IPS-NIHi7 (cell line): Measurements from ENCODE around the gene TRDMT1.

Source experiments
- DNase-seq: peaks from one replicate; pipeline ENCODE4 v3.0.0; 2012; ENCODE audit warnings: mixed read lengths; ENCODE audit errors: extremely low spot score

The TRDMT1 gene

DNA sequence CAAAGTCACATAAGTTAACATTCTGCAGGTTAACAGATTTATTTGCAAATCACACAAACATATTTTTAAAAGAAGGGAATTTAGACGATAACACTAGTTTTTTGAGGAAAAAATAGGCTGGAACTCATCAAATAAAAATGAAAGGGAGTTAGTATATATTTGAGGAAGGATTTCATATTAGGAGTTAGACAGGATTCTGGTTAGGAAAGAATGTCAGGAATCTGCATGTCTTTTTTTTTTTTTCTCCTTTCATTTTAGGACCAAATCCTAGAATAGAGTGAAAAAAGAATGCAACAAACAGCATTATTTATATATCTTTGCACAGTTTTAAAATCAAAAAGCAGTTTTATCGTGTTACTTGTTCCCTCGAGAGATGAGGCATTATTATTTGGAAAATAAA, 8.9 kb upstream of the TRDMT1 start:
- no peak for DNase-seq

DNA sequence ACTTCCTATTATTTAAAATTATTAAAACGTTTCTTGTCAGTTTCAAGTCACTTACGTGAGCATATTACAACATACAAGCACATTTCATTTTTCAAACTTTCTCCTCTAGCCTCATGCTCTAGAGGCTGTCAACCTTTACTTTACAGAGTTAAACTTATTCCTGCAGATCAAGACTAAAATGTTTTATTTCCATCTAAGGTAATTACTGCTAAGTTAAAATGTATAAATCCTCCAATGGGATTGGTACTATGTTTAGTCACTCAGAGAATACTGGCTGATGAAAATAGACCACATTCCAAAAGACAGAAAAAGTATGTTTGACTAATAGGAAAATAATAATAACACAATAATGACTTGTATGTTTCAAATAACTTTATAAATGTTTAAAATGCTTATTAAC, 8.4 kb upstream of the TRDMT1 start:
- no peak for DNase-seq

DNA sequence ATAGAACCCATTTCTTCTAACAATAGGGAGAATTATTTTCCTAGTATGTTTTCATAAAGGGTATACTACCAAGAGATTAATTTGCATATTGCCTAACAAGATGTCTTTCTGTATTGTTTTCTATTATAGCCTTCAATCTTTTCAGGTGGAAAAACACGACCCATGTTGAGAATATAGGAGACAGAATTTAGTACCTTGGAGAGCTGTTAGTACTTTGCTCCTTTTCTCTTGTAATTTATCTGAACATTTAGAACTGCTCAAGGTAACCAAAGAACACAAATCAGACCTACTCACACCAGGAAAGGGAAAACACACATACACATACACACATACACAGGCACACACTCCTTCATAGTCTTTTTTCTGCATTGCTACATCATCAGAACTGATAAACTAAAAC, 7.8 kb upstream of the TRDMT1 start:
- DNase-seq = no peak

DNA sequence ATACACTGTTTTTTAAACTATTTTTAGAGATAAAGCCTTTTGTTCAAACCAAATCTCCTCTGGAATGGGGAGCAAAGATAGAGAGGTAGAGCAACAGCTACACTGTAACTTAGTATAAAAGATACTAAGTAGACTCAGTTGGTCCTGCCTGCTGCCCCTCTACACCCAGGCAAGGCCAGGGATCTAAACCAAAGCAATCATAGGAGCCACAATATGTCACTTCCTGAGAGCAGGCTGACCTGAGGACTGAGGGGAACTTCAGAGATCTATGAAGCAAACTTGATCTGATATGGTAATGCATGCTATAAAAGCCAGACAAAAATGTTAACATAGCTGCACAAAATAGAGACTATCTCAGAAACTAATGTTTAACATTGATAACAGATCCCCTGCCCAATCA, 7.0 kb upstream of the TRDMT1 start:
- no peak for DNase-seq

DNA sequence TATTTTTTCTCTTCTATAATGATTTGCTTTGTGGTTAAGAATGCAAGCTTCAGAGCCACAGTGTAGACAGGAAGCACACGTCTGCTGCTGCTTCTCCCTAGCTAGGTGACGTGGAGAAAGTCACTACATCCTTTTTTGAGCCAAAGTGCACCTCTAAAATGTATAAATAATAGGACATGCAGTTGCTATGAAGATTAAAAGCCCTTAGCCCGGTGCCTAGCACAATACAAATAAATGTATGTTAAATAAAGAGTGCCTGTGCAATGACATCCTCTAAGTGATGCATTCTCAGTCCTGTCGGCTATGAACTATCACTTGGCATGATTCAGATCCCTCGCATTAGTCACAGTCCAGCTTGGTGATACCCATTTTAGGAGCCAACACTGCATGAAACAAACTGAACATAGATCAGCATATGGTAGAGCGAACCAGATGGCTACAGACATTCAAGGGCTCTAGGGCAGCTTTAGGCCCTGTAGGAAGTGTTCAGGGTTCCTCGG, 4.8 kb upstream of the TRDMT1 start:
- DNase-seq = no peak

DNA sequence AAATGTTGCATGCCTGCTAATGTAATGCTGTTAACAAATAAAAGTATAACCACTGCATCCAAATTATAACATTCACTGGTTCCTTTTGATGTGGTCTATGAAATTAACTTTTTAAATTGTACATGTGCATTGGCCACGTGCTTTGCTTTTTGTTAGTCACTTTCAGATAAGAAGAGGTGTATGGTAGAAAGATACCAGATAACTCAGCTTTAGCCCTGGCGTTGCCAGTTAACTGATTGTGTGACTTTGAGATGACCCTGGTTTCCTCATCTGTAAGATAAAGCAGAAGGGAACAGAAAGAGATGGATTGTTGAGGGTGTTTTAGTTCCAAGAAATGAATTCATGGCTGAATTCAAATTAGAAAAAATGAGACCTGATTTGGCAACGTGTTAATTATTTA, 1.9 kb upstream of the TRDMT1 start:
- no peak for DNase-seq

DNA sequence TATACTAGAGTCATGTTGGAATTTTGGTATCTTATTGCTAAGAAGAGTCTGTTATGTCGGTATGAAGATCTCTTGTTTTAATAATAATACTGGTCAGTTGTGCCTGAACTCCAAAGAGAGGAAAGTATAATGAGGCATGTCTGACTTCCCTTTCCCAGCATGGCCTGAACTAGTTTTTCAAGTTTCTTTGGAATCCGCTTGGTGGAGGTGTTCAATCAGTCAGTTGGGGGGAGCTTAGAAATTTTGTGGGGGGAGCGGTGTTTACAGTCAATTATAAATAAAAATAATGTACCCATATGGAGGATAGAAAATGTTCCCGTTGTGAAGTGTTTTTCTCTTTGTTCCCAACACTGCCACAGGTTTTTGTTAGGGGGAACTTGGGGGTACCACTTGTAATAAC, 1.5 kb upstream of the TRDMT1 start:
- no peak for DNase-seq

DNA sequence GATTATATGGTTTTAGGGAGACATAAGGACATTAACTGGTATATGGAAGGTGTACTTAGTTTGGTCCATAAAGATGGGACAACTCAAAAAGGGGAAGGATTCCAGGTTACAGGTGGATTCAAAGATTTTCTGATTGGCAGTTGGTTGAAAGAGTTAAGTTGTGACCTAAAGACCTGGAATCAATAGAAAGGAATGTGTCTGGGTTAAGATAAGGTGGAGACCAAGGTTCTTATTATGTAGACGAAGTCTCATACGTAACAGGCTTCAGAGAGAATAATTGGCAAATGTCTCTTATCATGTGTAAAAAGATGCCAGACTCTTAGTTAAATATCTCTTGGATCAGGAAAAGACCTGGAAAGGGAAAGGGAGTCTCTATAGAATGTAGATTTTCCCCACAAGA, 1.0 kb upstream of the TRDMT1 start:
- DNase-seq = no peak

DNA sequence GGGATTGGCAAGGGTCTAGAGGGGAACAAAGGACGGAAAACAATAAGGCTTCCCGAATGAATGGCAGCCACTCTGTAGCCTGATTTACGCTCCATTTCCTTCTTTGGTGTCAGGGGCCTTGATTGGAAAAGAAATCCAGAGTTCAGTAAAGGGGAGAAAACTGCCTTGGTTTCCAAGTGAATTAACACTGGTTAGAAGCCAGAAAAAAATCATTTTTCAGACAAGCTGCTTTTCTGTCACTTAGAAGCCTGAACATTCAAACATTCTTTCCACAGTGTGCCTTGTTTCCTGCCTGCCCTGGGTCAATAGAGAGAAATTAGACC, 283 bp upstream of the TRDMT1 start:
- DNase-seq = no peak

DNA sequence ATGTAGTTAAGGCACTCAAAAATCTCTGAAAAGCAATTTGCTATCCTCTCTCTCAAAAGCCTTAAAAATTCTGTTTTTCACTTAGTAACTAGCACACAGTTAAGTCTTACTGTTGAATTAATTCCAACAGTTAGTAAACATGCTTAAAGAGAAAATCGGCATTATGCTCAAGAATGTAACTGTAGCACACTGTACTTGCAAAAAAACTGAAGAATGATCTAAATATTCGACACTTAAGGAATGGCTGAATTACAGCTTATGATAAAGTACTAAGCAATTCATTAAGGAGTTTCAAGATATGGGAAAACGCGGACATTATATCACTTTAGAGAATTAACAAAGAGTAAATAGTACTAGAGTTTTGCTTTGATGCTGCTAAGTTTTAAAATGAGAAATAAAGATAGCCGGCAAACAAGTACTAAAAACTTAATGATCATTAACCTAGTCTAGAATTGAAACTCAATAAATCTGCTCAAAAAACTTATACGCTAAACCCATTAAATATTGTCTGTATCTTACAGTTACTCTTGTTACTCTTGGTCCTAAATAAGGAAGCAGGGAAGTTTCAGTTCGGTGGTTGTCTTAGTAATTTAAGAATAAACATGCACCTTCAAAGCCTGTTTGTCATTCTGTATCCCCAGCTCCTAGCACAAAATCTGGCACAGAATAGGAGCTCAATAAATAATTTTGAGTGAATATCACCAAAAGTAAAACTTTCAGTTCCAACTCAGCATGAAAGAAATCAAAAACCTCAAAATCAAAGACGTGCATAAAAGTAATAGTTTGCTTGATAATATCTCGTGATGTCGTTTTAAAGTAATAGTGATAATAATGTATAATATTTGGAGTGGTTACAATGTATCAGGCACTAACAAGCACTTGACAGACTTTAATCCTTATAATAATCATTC, 1.2 kb downstream of the TRDMT1 start:
- DNase-seq = no peak

DNA sequence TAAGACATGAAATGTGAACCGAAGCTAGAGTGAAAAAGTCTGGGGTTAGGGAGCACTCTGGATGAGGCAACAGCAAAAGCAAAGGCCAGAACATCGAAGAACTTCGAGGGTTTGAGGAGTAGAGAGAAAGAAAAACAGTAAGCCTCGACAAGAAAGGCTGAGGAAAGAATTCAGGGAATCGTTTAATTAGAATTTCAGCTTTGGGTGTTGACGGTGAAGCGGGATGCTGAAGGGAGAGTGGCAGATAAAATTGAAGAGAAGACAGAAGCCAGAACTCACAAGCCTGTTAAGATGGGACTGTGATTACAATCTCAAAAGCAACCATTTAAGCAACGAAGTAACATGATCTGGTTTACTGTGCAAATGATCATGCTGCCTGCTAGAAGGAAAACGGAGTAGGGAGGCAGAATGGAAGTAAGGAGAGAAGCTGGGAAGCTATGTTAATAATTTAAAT, 2.1 kb downstream of the TRDMT1 start:
- DNase-seq = no peak

DNA sequence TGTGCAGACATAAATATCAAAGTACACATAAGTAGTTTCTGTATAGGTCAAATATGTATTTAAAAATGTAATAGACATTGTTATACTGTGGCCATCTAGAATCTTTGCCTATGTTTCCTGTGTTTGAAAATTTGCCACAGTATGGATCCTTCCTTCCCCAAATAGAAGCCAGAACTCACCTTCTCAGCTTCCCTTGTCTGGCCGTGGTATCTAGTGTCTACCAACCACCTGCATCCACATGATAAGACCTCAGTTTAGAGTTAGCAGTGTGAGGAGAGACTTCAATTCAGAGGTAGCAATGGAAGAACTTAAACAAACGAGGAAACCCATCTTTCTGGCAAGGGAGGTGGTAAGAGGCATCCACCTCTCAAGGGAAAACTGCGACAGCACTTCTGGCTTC, 4.9 kb downstream of the TRDMT1 start:
- DNase-seq = no peak

DNA sequence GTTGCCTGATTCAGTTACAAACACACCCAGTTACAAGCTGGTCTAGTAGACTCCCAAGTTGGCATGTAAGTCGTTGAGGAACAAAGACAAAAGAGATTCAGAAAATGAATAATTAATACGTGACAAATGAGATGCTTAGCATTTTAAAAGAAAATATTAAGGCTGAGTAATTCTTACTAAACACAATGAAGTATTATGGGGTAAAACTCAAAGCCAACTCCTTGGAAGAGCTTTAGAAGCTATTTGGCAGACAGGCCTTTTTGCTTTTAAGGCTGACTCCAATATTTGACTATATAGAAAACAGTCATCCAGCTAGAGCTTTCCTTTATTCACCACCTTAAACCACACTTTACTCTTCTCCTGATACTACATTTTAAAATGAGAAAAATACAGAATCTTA, 5.4 kb downstream of the TRDMT1 start:
- DNase-seq = no peak

DNA sequence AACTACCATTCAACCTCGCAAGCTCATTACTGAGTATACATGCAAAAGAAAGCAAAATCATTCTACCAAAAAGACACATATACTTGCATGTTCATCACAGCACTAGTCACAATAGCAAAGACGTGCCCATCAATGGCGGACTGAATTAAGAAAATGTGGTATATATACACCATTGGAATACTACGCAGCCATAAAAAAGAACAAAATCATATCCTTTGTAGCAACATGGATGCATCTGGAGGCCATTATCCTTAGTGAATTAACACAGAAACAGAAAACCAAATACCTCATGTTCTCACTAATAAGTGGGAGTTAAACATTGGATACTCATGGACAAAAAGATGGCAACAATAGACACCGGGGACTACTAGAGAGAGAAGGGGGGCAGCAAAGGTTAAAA, 6.4 kb downstream of the TRDMT1 start:
- no peak for DNase-seq

DNA sequence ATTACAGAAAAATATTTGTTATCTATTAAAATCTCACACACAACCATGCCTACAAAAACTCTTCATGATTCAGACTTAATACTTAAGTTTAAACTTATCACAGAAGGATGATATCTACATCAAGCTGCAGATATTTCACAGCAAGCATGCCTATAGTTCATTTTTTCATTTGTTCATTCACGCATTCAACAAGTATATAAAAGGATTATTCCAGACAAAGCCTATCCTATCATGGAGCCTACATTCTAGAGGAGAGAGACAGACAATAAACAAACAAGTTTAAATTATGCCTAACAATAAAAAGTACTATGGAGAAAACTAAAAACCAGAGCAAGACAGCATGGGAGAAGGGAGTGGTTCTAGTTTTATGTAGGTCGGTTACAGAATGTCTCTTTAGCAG, 10.9 kb downstream of the TRDMT1 start:
- DNase-seq = no peak

DNA sequence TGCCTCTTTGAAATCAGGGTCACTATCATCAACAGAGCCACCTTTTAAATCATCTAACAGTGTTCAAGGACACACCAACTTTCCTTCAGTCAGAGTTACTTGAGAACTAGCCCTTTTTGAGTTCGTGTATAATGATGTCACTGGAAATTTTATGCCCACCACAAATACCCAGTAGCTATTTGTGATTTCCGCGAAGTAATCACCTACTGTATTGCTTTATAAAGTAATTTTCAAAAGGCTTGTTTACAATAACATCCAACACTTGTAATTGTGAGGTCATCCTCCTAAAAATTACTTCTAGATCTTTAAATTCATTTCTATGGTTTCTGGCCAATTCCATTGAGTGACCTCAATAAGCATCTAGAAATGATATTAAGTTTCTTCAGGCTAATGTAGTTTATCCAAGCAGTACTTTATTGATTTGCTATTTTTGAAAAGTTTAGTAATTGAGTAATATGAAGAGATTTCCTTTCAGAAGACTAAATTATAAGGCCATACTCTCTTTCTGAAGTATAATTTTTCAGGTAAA, 12.8 kb downstream of the TRDMT1 start:
- DNase-seq = no peak

DNA sequence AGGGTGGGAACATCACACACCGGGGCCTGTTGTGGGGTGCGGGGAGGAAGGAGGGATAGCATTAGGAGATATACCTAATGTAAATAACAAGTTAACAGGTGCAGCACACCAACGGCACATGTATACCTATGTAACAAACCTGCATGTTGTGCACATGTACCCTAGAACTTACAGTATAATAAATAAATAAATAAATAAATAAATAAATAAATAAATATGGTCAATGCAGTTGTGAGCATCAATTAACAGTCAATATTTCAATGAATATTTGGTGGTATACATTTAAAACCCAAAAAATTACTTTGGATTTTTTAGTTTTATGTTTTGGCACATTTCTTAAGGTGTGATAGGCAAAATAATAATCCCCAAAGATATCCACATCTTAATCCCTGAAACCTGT, 15.6 kb downstream of the TRDMT1 start:
- DNase-seq = no peak

DNA sequence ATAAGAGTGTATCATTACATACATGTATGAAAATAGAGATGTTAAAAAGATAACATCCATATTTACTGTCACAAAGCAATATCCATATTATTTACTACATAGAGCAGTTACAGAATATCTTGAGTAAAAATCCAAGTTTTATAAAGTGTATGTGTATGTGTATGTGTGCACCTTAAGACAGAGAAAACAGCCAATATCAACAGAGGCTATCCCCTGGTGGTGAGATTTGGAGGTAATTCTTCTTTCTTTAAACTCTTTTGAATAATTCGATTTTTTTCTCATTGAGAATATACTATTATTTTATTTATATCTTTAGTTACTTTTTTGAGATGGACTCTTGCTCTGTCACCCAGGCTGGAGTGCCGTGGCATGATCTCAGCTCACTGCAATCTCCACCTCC, 18.4 kb downstream of the TRDMT1 start:
- DNase-seq = no peak

DNA sequence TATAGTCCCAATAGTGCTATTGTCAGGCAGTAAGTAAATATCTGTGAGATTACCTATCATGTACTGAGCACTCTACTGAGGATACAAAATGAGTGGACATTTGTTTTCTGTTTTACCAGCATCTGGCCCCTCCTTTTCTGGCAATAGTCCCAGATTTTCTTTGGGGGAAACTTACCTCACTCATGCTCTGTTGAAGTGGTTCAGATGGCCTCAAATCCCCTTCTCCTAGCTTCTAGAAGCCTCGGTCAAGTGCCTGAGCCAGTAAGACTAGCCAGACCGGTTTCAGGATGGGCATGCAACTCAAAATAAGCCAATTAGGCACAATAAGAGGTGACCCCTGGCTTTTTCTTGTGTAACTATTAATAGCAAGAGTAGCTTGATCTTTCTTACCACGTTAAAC, 19.7 kb downstream of the TRDMT1 start:
- no peak for DNase-seq

DNA sequence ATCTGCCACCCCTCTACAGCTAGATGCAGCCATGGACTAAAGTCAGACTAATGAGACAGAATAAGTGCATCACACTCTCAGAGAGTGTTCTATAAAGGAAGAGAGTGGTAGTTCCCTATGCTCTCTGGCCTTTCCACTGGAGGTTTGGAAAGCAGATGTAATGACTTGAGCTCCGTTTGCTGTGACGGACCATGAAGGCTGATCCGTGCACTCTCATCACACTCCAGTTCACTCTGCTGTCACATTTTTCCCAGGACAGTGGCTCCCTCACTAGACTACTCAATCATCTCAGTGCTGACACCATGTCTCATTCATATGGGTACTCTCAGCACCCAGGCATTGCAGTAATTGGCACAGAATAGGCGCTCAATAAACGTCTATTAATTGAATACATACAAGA, 20.4 kb downstream of the TRDMT1 start:
- no peak for DNase-seq

DNA sequence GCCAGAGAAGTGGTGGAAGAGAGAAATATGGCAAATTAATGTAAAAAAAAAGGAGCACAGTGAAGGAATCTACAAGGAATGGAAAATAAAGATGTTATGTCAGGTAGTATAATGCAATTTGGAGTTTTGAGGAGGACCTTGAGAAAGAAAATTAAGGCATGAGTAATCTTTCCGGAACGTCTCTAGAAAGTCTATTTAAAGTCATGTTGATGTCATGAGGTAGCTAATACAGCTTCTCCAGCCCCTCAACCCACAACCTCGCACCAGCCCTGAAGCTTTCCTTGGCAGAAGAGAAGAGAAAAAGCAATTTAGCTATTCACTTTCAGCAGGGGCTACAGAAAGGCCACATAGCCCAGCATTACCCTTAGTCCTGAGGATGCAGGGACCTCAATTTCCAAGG, 22.5 kb downstream of the TRDMT1 start:
- no peak for DNase-seq

DNA sequence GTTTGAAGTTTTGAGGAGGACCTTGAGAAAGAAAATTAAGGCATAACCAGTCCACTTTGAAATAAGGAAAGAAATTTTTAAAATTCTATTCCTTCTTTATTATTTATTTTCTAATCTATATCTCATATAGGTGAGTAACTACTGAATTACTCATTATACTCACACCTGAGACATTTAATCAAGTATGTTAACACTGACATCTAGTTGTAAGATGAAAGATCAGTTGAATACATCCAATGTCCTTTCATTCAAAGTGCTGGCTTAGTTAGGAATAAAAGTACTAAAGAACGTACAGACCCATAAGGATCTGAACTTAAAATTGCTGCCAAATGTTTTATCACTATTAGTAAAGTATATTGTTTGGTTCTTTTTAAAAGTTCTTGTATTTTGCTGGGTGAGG, 23.5 kb downstream of the TRDMT1 start:
- no peak for DNase-seq

DNA sequence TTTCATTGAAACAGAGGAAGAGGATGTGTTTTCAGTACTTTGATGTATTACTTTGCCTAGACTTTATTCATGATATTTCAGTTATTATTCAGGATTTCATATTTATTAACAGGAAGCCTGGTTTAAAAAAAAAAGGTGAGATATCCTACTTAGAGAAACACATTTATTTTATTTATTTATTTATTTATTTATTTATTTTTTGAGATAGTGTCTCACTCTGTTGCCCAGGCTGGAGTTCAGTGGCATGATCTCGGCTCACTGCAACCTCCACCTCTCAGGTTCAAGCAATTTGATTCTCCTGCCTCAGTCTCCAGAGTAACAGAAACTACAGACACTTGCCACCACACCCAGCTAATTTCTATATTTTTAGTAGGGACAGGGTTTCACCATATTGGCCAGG, 24.5 kb downstream of the TRDMT1 start:
- DNase-seq = no peak

DNA sequence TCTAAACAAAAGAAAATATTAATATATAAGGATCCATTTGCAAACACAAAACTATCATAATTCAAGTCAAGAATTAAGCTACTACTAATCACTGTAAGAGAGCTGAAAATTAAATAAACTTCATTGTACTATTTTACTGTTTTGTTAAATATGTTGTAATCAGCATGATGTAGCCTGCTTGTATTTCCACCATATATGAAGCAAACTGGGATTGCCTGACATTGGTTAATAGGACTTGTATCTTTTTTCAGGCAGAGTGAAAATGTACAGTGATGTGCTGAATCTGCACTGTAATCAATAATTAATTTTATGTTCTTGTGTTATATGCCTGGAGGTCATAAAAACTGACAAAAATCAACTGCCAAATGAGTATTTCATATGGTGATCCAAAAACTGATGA, 25.4 kb downstream of the TRDMT1 start:
- no peak for DNase-seq
